ENCODE results near the gene HAAO.
A peak's percentile ranks its signal among the peaks of the same experiment; 100 is the strongest.
"Not testable (repeated sequence)": the region's sequence is repeated elsewhere in the genome, so short reads cannot be mapped to it uniquely, and the experiment has no call there.

HAAO gene

DNA sequence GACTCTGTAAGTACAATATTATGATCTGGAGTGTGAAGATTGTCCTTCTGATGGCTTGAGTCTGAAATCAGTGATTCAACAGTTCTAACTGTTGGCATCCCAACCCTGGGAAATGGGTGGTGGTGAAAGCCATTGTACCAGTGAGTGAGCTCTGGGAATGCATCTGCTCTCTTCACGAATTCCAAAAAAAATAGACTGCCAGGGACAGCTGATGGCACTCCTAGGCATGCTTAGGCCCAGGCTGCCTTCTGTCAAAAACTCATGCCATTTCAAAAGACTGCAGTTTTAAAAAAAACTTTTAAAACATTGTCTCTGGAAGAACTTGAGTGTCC, 48.8 kb downstream of the HAAO start:
- DNase-seq = no peak

GRCh38 chr2:42742740-42743658, 49.4 kb downstream of the HAAO start:
- no peak for DNase-seq

DNA sequence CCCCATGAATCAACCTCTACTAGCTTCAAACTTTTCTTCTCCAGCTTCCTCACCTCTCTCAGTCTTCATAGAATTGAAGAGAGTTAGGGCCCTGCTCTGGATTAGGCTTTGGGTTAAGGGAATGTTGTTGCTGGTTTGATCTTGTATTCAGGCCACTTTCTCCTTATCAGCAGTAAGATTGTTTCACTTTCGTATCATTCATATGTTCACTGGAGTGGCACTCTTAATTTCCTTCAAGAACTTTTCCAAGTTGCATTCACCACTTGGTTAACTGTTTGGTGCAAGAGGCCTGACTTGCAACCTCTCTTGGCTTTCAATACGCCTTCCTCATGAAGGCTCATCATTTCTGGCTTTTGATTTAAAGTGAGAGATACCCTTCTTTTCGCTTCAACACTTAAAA, 51.2 kb downstream of the HAAO start:
- DNase-seq = no peak

- DNase-seq = no peak
Observed at GRCh38 chr2:42736598-42737322, 55.6 kb downstream of the HAAO start.

- DNase-seq = no peak
Observed at GRCh38 chr2:42733852-42734251, 58.5 kb downstream of the HAAO start.

DNA sequence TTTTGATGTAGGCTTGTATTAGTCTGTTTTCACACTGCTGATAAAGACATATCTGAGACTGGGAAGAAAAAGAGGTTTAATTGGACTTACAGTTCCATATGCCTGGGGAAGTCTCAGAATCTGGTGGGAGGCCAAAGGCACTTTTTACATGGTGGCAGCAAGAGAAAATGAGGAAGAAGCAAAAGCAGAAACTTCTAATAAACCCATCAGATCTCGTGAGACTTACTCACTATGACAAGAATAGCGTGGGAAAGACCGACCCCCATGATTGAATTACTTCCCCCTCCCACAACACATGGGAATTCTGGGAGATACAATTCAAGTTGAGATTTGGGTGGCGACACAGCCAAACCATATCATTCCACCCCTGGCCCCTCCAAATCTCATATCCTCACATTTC, 61.1 kb downstream of the HAAO start:
- not testable (repeated sequence) for DNase-seq

GRCh38 chr2:42726680-42727079, 65.7 kb downstream of the HAAO start:
- no peak for DNase-seq

- no peak for DNase-seq
Observed at GRCh38 chr2:42725657-42726056, 66.7 kb downstream of the HAAO start.

GRCh38 chr2:42724886-42725285, 67.5 kb downstream of the HAAO start:
- DNase-seq = no peak

DNA sequence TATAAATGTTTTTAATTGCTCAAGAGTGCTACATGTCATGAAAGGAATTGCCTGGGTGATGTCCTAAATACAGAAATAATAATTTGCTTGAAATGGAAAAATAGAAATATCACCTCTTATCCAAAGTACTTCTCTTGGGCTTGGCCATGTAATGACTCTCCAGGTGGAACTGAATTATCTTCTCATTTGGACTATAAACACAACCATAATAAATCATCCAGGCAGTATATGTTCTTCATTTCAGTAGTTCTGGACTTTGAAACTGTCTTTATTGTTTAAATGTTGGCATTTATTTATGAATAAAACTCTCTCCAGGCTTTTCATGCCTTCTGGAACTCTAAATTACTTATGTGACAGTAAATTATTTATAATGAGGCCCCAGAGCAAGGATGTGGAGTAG, 68.9 kb downstream of the HAAO start:
- no peak for DNase-seq

GRCh38 chr2:42722320-42723190, 69.8 kb downstream of the HAAO start:
- DNase-seq = peak in 1 of 2 experiments; percentile 10

DNA sequence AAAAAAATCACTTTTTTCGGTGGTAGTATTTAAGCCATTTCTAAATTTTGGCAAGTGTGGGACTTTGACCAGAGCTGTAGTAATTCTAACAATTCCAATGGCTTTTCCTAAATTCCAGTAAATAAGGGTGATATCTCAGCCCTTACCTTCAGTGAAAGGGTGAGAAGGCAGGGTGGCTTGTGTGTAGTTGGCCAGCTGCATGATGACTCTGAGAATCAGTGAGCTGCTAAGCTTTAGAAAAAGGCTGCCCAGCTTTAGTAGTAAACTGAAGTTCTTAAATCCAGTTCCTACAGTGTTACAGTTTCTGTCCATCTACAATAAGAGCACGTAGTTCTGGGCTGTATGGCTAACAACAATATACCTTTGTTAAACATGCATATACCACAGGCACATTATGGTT, 70.5 kb downstream of the HAAO start:
- no peak for DNase-seq

All from SW 1271 (cell line).